Measurements from ENCODE around the gene SEC14L1.

SEC14L1 gene

DNA sequence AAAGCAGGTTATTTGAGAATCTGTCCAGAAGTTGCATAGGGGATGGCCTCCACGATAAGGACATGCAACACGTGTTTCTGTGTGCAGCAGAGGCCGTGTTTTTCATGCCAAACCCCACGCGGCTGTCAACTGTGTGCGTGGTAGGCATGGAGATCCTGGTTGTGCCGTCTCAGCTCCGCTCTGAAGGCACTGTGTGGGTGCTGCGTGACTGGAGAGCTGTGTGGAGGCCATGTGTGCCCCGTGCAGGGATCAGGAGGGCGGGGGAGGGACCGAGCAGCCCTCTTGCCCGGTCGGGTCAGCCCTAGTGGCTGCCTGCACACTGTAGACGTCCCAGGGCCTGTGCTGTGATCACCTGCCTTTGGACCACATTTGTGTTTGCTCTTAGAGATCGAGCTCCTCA lies 74.5 kb downstream of the SEC14L1 start:
- DNase-seq = no peak
- intact Hi-C loops (cut with DNase I; ENCODE audit: low total_unique reads) = no loop called here
- Histone ChIP-seq H3K4me3 (no peak overlapping the region), H3K36me3 (peaks cover 68 to 80% (median 70%) of the 10 kb centered on the region in 3 donors), H3K4me1 (no peaks in the 10 kb centered on the region), H3K9me3 (no peaks in the 10 kb centered on the region), H3K27ac (no peak overlapping the region), H3K27me3 (no peaks in the 10 kb centered on the region)
- TF ChIP-seq CTCF (IDR thresholded peaks at IDR 0.05) = no peak

DNA sequence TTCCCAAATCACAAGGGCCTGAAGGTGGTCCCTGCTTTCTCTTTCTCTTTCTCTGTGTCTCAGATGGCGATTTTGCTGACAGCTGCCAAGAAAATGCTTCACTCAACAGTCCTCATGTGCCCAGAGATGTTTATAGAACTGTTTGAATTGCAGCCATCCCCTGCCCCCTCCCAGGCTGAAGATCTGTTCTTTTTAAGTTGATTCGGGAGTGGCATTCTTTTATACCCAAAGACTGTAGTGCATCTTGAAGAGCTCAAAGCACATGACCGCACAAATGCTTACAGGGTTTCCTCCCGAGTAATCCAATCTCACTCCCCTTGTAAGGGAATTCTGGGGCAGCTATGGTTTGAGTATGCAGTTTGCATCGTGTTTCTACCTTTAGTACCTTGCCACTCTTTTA lies 75.7 kb downstream of the SEC14L1 start:
- Histone ChIP-seq H3K4me1 (no peaks in the 10 kb centered on the region), H3K27ac (no peak overlapping the region), H3K4me3 (no peak overlapping the region), H3K27me3 (no peaks in the 10 kb centered on the region), H3K36me3 (peaks cover 56 to 68% (median 58%) of the 10 kb centered on the region in 3 donors), H3K9me3 (no peaks in the 10 kb centered on the region)
- no peak for DNase-seq
- intact Hi-C loops (cut with DNase I; ENCODE audit: low total_unique reads) = no loop called here
- TF ChIP-seq CTCF (IDR thresholded peaks at IDR 0.05) = no peak

DNA sequence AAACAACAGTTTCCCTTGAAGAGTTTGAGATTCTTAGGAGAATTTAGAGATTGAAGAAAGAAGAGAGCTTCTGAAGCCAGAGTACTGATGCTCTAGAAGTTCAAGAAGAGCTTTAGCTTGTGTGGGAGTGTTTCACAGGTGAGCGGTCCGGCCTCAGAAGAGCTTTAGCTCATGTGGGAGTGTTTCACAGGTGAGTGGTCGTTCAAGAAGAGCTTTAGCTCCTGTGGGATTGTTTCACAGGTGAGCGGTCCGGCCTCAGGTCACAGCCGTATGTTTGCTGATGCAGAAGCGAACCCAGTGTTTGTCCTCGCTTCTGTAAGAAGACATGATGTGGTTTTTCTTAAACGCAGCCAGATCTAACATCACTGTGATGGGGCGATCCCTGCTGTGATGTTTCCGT lies 76.4 kb downstream of the SEC14L1 start:
- intact Hi-C loops (cut with DNase I; ENCODE audit: low total_unique reads) = no loop called here
- H3K9me3 ChIP-seq = no peaks in the 10 kb centered on the region
- peaks cover 49 to 62% (median 52%) of the 10 kb centered on the region in 3 donors for H3K36me3 ChIP-seq
- TF ChIP-seq CTCF (IDR thresholded peaks at IDR 0.05) = no peak
- no peak overlapping the region for H3K4me3 ChIP-seq
- no peaks in the 10 kb centered on the region for H3K27me3 ChIP-seq
- no peak overlapping the region for H3K27ac ChIP-seq
- H3K4me1 ChIP-seq = no peaks in the 10 kb centered on the region
- DNase-seq = no peak

DNA sequence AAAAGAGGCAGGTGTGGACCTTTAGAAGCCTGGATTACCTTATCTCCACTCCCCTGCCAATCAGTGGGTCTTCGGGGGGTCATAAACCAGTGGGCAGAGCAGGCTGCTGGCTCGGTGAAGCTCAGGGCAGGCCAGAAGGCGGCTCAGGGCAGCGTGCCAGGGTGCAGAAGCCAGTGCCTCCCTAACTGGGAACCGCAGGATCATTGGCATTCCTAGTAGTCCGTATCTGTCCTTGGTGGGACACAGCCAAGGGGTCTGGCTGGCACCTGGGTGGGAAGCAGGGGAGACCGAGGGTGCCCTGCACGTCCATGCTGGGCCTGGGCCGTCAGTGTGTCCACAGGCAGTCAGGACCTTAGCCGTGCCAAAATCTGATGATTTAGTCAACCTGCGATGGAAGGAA lies 76.8 kb downstream of the SEC14L1 start:
- Histone ChIP-seq H3K4me1 (no peaks in the 10 kb centered on the region), H3K27me3 (no peaks in the 10 kb centered on the region), H3K27ac (no peak overlapping the region), H3K4me3 (no peak overlapping the region), H3K36me3 (peaks cover 45 to 57% (median 47%) of the 10 kb centered on the region in 3 donors), H3K9me3 (no peaks in the 10 kb centered on the region)
- no peak for DNase-seq
- no peak for TF ChIP-seq CTCF (IDR thresholded peaks at IDR 0.05)
- intact Hi-C loops (cut with DNase I; ENCODE audit: low total_unique reads) = no loop called here

DNA sequence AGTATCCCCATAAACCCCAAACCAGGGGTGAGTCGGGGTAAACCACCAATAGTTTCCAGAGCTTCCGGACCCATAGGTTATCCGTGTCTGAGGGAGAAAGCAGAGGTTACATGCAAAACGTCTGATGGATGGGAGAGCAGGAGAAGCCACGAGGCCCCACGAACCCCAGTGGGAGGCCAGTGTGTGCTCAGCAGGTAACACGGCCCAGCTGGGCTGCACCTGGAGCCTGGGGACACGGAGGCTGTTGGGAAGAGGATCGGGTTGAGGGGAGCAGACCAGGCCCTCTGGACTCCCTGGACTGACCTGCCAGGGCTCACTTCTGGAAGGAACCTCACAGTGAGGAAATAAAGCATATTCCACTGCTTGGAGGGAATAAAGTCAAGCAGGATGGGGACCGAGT lies 78.1 kb downstream of the SEC14L1 start:
- H3K27me3 ChIP-seq = no peaks in the 10 kb centered on the region
- H3K9me3 ChIP-seq = no peaks in the 10 kb centered on the region
- no peaks in the 10 kb centered on the region for H3K4me1 ChIP-seq
- H3K36me3 ChIP-seq = peaks cover 32 to 44% (median 34%) of the 10 kb centered on the region in 3 donors
- H3K4me3 ChIP-seq = no peak overlapping the region
- no peak for TF ChIP-seq CTCF (IDR thresholded peaks at IDR 0.05)
- no peak overlapping the region for H3K27ac ChIP-seq
- no peak for DNase-seq
- intact Hi-C loops (cut with DNase I; ENCODE audit: low total_unique reads) = no loop called here

- DNase-seq = no peak
- Histone ChIP-seq H3K9me3 (no peaks in the 10 kb centered on the region), H3K27ac (no peak overlapping the region), H3K4me1 (no peaks in the 10 kb centered on the region), H3K4me3 (no peak overlapping the region), H3K36me3 (peaks cover 7 to 16% (median 13%) of the 10 kb centered on the region in 3 donors), H3K27me3 (no peaks in the 10 kb centered on the region)
- intact Hi-C loops (cut with DNase I; ENCODE audit: low total_unique reads) = no loop called here
- TF ChIP-seq CTCF (IDR thresholded peaks at IDR 0.05) = no peak
Observed at GRCh38 chr17:77222356-77222755, 81.6 kb downstream of the SEC14L1 start.

Data from tibial artery (tissue), 4 donors.